Measurements from ENCODE around the gene CMTM3.

GRCh38 chr16:66574081-66574480 is 30.4 kb upstream of the CMTM3 start:
- TF ChIP-seq CTCF (IDR thresholded peaks at IDR 0.05): no peak
- no peak for TF ChIP-seq POLR2AphosphoS5 (IDR thresholded peaks at IDR 0.05)
- no peak for TF ChIP-seq EP300 (IDR thresholded peaks at IDR 0.05)

Data from upper lobe of left lung (tissue), 4 donors.